ENCODE results near the gene EBF3.
A peak's percentile ranks its signal among the peaks of the same experiment; 100 is the strongest.

The EBF3 gene

DNA sequence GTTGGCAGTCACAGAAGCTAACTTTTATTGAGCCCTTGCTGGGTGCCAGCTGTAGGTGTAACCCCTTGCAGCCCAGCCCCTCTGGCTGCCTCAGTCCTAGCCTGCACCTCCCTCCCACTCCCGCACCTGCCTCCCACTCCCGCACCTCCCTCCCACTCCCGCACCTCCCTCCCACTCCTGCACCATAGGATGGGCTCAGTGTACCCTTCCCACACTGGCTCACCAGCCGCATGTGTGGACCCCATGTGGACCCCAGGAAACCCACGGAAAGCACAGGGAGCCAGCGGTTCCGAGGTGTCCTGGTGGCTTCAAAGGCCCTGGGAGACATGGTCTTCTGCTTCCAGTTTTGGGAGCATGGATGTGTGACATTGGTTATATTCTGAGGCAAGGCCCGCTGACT lies 132.9 kb downstream of the EBF3 start:
- DNase-seq = no peak

DNA sequence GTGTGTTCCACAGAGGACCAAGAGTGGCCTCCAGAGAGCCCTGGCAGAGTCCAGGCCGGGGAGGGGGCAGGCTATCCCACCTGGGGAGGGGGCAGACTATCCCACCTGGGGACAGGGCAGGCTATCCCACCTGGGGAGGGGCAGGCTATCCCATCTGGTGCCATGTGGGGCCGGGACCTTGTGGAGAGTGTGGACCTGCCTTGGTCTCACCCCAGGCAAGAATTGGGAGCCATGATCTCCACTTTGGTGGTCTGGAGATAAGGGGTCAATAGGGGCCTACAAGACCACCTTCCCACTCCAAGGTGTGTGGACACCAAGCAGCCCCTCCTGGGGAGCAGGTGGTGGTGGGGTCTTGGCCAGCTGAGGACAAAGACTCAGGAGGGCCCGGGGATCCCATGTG lies 138.2 kb downstream of the EBF3 start:
- no peak for DNase-seq

DNA sequence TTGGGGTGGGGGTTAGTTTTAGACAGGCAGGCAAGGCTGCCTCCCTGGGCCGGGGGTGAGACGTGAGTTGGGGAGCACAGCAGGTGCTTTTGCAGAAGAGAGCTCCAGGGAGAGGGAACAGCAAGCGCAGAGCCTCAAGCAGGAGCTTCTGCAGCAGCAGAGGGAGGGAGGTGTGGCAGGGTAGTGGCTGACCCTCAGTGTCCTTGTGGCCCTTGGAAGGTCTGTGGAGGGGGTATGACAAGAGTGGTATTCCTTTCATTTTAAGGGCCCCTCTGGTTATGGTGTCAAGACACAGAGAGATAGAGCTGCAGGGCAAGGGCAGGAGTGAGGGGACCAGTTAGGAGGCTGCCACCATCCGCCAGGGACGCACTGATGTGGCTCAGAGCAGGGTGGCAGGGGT lies 138.9 kb downstream of the EBF3 start:
- no peak for DNase-seq

DNA sequence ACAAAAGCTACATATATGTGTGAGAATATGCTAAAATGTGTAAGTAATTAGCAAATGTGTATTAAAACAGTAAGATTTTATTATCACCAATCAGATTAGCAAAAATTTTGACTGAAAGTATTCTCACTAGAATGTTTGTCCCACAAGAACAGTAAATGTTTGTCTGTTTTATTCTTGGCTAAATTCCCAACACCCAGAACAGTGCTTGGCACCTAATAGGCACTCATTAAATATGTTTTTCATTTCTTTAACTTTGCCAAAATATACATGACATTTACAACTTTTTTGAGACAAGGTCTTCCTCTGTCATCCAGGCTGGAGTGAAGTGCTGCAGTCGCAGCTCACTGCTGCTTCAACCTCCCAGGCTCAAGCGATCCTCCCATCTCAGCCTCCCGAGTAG lies 143.6 kb downstream of the EBF3 start:
- no peak for DNase-seq

DNA sequence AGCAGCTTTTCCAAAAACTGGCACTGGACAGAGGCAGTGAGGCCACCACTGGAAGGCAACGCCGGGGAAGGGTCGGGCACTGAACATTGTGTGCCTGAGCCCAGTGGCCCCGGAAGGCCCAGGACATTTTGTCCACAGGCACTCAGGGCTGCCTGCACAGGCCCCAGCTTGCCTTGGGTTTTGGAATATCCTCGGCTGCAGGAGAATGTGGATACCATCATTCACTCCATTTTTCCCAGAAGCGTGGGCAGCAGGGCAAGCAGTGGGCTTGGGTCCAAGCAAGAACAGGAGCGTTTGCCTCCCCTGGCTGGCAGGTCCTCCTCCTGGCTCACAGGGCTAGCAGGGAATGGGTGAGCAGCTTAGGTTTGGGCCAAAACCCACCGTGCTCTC lies 147.4 kb downstream of the EBF3 start:
- DNase-seq = no peak

DNA sequence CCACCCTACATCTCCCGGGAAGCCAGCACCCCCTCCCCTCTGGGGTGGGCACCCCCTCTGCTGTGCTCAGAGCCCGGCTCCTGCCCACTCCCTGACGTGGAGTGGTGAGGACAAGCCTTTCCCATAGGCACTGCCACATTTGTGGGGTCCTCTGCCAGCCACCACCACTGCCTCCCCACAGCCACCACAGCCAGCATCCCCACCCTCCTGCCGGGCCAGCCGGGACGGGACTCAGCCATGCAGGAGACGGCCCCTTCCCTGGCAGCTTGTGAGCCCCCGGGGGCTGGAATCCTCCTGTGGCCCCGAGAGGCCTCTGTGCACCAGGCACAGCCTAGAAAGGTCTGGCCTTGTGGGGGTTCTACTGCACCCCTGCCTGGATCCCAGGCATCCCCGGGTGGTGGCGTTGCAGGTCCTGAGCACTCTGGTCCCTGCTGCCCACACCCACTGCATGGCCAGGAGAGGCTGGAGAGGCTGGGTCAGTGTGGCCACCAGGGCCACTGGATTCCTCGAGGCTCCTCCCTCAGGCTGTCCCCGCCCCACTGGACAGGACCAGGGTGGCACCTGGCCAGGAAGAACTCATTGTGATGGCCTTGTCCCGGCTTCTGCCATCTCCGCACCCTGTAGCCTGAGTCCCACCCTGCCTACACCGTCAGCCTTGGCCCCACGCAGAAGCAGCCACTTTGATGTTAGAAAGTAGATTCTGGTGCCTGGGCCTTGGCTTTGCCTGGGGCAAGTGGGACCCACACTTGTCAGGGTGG lies 148.0 kb downstream of the EBF3 start:
- DNase-seq = no peak

DNA sequence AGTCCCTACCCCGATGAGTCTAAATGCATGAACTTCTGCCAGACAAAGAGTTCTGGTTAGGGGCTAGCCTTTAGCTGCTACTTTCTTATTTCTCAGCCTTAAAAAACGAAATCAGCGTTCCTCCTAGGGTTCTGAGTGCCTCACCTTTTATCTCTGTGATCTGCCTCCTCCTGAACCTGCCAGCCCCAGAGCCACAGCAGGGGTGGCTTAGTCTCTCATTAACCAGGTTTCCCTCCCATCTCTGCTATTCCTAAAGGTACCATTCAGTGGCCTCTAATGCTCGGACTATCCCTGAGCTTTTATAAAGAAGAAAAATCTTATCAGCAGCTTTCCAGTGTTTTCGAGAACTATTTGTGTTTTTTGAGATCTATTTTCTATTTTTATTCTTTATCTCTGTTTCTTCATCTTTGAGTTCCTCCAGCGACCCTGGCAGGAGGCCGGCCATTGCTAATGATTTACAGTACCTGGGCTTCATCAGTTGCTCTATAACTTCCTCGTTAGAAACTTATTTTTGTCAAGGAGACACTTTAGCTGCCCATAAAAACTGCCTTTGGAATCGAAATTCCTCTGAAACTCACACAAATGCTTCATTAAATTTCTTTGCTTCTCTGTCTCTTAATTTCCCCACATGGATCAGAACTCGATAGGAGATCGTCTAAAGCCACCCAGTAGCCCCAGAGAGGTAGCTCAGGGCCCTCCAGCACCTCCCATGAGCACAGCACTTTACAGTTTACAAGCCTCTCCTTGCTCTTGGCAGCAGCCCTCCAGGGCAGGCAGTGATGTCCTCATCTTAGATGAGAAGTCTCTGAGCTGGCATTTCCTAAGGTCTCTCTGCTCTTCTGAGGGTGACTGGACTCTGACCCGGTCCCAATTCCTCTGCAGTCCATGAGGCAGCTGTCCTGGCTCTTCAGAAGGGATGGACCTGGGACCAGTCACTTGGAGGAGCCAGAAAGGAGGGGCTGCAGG lies 149.1 kb downstream of the EBF3 start:
- DNase-seq = no peak

DNA sequence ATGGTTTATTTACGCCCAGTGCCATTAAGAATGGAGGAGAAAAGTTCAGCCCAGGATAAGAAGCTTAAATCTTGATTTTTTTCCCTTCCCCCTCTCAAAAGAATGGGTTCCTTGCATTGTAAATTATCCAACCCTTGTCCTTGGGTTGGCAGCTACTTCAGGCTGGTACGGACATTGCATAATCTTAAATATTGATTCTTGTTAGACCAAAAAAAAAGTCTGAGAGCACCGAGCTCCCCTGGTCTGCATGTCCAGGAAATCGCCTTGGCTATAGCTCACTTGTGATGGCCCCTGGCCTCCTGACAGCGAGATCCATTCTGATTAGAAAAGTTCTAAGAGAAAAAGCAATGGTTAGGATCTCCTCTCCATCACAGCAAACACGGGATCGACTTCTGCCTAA lies 151.7 kb downstream of the EBF3 start:
- DNase-seq = no peak

DNA sequence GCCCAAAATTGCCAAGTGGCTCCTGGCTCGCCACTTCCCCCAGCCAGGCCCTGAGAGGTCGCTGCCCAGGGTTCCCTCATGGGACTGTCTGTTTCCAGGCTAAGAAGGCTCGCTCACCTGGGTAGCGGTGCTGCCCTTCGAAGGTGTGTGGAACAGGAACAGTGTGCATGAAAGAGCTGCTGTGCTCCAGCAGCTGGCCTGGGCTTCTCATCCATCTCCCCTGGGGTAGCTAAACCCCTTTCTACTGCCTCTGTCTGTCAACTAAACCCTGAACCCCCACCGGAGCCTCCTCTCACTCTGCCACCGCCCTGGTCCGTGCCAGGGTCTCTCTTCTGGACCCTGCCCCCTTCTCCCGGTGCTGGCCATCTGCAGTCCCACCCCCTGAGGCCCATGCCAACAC lies 152.9 kb downstream of the EBF3 start:
- DNase-seq = no peak

DNA sequence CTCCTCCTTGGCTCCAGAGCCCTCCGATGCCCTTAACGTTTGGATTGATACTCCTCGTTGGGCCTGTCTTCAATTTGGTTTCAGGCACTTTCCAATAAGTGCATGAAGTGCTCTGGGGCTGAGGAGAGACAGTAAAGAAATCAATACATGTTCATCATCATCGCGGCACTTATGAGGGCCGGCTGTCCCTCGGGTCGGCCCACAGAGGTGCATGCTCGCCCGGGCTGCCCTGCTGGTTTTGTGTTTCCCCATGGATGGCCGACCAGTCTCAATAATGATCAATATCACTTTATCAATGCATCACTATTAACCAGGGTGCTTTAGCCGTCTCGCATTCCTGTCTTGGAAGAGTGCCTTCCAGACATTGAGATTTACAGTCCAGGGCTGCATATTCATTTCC lies 154.2 kb downstream of the EBF3 start:
- no peak for DNase-seq

DNA sequence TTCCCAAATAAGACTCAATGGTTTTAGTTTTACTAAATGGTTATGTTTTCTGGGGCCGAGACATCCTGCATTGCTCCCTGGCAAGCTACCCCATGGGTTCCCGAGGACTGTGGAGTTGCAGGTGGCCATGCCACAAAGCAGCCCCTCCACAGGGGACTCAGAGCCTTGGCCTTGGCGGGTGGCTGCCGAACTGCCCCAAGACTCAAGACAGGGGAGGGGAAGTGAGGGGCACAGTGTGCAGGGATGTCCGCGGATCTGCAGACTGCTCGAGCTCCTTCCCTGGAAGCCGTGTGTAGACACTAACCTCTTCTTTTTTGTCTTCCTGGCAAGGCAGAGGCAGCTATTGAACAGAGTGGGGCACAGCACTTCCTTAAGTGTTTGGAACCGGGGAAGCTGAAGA lies 154.6 kb downstream of the EBF3 start:
- peak; percentile 1 for DNase-seq

DNA sequence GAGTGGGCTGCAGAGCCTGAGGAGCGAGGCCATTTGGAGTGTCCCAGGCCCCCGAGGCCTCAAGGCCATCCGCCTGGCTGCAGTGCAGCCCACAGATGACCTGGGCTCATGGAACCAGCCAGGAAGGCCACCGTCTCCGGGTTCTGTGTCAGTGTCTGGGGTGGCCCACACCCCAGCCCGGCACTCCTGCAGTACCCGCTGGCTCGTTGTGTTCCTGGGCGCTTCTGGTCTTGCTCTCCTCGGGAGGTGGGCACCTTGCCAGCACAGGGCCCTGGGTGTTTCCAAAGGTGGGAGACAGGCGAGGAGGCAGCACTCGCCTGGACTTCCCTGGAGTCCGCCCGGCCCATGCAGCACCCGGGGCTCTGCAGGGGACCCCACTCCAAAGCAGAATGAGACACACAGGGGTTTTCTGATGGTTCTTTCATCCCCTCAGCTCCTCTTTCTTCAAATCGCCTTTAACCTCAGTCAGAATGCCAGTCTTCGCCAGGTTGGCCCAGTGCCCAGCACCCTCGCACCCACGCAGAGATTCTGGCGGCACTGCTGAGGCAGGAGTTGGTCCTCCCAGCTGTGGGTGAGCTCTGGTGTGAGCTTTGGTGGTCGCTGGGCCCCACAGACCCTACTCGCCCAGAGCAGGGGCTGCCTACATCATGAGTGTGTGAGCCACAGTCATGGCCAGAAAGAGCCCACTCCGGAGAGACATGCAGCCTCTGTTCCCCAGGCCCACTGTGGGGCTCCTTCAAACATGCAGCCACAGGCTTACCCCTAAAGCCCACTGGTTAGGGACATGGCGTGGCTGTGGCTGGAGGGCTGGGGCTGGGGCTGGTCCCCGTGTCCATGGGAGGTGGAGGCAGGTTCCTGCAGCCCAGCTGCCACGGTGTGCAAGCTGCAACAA lies 155.7 kb downstream of the EBF3 start:
- DNase-seq = peak; percentile 34

DNA sequence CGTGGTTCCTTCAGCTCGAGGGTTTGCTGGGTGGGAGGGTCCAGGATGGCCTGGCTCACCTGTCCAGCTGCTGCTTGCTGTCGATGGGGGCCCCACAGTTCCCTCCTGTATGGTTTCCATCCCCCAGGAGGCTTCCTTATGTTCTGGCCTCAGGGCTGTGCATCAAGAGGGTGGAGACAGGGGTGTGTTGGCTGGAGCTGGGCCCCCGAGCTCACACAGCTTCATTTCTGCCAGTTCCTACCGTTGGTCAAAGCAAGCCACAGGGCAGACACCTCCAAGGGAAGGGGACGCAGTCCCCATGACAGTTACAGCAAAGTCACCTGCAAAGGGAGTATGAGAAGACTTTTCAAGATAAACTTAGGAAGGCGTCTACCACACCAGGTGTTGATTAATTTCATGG lies 156.9 kb downstream of the EBF3 start:
- no peak for DNase-seq

DNA sequence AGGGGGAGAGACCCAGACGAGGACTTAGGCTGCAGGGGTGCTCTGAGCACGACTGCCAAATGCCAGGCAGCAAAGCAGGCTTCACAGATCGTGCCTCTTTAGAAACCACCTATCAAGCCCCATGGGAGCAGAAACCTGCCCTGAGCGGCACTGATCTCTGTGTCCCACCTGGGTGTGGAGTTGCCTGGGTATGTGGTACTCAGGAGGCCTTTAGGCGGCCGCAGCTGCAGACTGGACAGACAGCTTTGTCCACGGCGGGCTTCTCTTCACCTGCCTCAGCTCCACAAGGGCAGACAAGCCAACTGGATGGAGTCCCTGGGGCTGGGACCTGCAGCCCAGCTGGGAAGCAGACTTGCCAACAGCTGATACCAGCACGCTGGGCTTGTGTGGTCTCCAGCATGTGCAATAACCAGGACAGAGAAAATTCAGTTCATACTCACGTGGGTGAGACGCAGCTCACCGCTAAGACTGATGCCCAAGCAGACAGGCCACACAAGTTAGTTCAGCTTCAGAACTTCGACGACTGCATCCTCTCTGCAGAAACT lies 163.2 kb downstream of the EBF3 start:
- peak; percentile 18 for DNase-seq

DNA sequence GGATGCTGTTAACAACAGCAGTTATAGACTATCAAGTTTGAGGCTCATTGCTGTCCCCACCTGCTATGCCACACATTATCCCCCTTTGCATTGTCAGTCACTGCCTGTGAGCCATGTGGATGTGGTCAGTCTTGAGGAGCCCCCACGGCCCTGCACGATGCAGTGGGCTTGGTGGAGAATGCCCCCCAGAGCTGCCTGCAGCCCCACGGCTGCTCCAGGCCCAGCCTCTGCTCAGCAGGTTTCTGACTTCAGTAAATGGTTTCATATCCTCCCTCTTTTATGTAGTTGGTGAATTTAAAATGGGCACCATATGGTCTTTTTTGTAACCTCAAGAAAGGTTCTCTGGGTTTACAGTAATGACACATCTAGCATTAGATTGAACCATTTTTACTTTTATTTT lies 164.1 kb downstream of the EBF3 start:
- DNase-seq = peak; percentile 59

DNA sequence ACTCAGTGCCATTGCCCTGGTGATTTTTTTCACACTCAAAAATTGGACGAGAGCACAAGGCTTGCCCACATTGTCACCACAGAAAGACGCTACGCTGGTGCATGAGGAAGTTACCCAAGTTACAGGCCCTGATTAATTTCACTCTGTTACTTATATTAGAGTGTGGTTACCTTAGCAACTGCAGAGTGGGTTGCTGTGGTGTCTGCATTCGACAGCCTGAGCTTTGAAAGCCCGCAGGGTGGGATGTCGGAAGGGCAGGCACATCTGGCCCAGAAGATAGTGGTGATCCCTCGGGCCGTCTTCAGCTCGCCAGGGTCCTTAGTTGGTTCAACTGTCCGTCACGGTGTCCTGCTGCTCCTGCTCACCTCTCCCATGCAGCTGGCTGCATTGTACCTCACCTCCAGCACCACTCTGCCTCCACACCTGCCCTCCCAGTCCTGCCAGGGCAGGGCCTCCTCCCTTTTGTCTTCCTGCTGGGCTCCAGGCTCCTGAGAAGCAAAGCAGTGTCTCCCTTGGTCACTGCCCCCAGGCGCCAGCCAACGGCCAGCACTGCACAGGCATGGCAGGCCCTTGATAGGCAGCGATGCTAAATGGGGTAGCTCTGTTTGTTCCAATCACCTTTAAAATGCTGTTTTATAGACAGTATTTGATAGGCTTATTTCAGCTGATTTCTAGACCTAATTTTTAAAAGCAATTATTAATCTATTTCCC lies 167.2 kb downstream of the EBF3 start:
- peak; percentile 3 for DNase-seq

DNA sequence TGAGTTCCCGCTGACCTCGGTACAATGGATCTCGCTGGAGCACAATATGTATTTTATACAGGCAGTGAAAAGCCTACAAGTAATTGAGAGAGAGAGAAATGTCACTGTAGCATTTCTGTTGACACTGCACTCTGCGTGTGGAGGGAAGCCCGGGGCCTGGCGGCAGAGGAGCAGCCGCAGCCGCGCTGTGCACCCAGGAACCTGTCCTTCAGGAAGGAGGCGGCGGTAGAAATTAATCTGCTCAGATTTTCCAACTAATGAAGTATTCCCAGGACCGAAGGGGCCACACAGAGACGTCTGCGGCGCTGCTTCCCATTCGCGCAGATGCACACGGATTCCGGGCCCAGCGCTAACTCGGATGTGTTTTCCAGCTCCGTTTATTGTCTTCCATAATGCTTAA lies 170.1 kb downstream of the EBF3 start:
- DNase-seq = peak; percentile 10

DNA sequence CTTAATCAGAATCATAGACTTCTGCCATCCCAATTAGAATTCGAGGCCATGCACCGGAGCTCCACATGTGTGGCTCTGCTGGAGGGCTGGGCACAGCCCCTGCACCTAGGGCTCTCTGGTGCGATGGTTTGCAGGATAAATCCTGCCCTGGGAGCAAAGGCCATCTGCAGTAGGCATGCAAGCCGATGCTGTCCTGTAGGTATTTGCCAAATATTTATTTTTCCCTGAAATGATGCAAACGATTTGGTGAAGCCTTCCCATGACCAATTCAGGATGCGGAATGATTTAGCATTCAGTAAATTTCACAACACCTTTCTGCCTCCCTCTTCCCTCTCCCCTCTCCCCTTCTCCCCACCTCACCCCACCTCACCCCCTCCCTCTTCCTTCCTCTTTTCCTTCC lies 170.6 kb downstream of the EBF3 start:
- DNase-seq = no peak

DNA sequence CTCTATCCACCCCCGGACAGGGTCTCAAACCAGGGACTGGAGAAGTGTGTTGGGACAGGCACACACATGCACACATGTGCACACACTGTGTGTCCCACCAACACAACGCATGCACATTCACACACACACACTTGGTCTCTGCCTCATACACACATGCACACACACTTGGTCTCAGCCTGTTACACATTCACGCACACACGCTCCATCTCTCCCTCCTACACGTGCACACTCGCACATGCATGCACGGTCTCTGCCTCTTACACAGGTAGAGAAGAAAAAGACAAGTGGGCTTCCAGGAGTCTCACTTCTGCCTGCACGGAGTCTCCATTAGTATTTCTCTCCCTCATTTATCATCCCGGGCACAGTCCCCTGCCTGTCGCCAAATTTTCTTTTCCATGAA lies 171.2 kb downstream of the EBF3 start:
- DNase-seq = no peak

DNA sequence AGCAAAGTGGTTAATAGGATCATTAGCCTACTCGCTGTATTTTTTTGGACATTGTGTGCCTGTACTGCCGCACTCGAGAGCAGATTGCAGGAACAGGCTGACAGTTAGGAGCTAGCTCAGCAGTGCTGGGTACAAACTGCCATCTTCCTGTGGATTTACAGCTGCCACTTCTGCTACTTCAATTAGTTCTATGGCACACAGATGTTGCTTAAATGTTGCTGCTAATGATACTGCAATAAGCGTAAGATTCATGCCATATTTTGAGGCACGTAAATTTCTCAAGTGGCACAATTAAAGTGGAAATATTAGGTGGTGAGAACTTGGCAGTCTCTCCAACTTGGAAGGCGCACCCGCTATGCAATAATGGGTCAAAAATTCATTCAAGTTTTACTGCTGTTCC lies 171.9 kb downstream of the EBF3 start:
- peak; percentile 10 for DNase-seq

DNA sequence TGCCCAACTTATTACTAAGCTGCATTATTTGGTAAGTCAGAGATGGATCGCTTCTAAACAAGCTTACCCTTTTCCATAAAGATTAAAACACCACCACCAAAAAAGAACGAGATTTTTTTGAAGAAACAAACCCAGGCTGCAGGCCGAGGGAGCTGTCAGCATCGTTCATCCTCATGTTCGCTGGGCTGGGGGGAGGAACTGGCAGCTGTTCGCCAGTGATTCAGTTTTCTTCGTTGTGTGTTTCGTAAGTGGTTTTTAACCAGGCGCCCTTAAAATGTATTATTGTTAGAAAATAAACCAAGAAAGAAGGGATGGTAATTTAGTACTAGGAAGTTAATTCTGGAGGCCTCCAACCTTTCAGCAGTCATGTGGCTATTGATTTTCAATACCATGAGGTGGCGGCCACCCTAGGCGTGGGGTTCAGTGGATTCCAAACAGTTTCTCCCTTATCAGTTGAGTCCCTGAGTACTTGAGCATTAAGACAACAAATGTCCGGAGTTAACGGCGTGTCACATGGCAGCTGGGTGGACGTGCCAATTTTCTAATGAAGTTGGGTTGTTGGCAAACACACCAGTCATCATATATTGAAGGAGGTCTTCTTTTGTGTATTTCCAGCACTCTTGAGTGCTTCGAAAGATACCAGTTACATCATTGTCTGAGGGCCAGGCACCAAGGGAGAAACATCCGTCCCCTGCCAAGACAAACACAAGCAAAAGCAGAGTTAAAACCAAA lies 173.2 kb downstream of the EBF3 start:
- peak; percentile 24 for DNase-seq

DNA sequence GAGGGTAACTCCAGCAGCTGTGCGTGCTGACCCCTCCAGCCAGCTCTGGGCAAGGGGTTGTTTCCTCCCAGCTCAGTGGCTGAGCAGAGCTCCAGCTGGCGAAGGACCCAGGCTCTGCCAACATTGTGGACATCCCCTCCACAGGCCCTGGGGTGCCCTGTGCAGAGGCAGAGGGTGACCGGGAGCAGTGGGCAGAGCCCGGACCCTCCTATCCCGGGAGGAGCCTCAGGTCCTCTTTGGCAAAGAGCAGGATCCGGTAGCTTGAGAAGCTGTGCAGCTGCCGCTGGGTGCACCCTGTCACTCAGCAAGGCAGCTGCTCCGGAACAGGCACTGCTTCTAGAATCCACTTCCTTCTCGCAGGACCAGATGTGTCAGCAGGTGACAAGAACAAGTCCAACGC lies 175.9 kb downstream of the EBF3 start:
- no peak for DNase-seq
